LoVo (cell line): ENCODE results near the gene RSBN1.
"Not testable (repeated sequence)": the region's sequence is repeated elsewhere in the genome, so short reads cannot be mapped to it uniquely, and the experiment has no call there.

Source experiments
- DNase-seq: peaks from one replicate; pipeline ENCODE4 v3.0.0-alpha.2; 2016; ENCODE audit warnings: low spot score

RSBN1 gene

DNA sequence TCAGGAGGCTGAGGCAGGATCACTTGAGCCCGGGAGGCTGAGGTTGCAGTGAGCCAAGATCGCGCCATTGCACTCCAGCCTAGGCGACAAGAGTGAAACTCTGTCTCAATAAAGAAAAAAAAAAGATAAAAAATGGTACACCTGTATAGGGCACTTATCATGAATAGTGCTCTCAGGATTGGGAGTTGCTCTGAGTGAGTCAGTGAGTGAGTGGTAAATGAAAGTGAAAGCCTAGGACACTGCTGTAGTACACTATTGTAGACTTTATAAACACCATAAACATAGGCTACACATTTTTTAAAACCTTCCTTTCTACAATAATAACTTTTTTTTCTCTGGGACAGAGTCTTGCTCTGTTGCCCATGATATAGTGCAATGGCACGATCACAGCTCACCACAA, 69.8 kb downstream of the RSBN1 start:
- no peak for DNase-seq

DNA sequence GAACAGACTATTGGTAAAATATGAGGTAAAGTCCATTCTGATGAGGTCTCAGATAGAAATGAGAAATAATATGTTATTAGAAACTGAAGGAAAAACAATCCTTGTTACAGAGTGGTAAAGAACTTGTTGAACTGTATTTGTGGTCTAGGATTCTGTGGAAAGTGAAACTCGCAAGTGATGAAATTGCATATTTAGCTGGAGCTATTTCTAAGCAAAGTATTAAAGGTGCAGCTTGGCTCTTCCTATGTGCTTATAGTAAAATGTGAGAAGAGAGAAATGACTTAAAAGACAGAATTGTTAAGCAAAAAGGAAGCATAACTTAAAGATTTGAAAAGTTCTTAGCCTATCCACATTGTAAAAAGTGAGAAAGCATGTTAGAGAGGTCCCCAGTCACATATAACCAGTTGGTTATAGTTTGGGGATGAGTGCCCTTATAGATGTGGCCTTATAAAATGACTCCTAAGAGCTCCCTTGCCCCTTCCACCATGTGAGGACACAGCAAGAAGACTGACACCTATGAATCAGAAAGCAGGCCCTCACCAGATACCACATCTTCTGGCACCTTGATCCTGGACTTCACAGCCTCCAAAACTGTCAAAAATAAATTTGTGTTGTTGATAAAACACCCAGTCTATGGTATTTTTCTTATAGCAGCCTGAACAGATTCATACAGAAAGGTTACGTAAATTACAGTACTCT, 77.8 kb downstream of the RSBN1 start:
- DNase-seq: no peak

DNA sequence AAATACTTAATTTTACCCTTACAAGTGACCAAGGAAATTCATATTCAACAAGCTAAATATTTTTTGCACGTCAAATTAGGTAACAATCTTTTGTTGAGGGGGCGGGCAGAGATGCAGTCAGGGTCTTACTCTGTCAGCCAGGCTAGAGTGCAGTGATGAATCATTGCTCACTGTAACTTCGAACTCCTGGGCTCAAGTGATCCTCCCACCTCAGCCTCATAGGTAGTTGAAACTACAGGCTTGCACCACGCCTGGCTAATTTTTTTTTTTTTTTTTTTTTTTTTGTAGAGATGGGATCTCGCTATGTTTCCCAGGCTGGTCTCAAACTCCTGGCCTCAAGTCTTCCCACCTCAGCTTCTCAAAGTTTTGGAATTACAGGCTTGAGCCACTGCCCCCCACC, 79.5 kb downstream of the RSBN1 start:
- DNase-seq: no peak

DNA sequence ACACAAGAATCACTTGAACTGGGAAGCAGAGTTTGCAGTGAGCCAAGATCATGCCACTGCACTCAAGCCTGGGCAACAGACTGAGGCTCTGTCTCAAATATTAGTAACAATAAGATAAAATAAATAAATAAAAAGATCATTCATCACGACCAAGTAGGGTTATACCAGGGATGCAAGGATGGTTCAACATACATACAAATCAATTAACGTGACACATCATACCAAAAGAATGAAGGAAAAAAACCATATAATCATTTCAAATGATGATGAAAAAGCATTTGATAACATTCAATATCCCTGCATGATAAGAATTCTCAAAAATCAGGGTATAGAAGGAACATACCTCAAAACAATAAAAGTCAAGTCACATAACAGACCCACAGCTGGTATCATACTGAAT, 91.3 kb downstream of the RSBN1 start:
- DNase-seq: no peak

DNA sequence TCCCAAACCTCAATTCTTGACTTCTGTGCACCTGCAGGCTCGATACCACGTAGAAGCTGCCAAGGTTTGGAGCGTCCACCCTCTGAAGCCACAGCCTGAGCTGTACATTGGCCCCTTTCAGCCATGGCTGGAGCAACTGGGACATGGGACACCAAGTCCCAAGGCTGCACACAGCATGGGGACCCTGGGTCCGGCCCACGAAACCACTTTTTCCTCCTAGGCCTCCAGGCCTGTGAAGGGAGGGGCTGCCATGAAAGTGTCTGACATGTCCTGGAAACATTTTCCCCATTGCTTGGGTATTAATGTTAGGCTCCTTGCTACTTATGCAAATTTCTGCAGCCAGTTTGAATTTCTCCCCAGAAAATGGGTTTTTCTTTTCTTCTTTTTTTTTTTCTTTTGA, 93.7 kb downstream of the RSBN1 start:
- not testable (repeated sequence) for DNase-seq

DNA sequence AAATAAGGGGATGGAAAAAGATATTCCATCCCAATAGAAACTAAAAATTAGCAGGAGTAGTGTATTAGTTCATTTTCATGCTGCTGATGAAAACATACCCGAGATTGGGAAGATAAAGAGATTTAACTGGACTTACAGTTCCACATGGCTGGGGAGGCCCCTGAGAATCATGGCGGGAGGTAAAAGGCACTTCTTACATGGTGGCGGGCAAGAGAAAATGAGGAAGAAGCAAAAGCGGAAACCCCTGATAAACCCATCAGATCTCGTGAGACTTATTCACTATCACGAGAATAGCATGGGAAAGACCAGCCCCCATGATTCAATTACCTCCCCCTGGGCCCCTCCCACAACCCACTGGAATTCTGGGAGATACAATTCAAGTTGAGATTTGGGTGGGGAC, 94.8 kb downstream of the RSBN1 start:
- not testable (repeated sequence) for DNase-seq

DNA sequence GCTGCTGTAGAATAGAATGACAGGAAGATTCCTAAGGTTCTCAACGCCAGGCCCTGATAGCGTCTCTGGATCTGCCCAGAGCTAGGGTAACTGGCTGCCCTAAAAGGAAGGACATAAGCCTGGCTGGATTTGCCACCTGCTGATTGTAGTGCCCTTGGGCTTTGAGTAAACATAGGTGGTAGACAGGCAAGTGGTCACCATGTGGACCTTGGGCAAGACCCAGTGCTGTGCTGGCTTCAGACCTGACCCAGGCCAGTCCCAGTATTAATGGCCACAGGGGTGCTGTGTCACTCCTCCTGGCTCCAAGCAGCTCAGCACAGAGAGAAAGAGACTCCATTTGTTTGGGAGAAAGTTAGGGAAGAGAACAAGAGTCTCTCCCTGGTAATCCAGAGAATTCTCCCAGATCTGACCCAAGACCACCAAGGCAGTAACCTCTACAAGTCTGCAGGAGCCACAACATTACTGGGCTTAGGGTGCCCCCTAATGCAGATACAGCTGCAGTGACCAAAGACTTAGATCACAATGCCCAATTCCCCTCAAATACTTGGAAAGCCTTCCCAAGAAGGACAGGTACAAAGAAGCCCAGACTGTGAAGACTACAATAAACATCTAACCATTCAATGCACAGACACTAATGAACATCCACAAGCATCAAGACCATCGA, 97.5 kb downstream of the RSBN1 start:
- no peak for DNase-seq
